H1 (cell line): ENCODE measurements around the gene CYB5B. TPM values are rescaled to one million over a fixed set of nuclear protein-coding genes. Genes with fewer than 3 reads are reported as not detected.

Source experiments
- CBX8 ChIP-seq: fragments of 300-800, 300-1000 bp; sonication (generic); IDR thresholded peaks from 2 replicates; pipeline ENCODE4 v1.7.1; 2016; ENCODE audit warnings: low read depth, low read length, borderline replicate concordance
- POLR2AphosphoS5 ChIP-seq: IDR thresholded peaks from 2 replicates; pipeline ENCODE4 v1.6.1; 2011; ENCODE audit warnings: low read depth, low read length
- POU5F1 ChIP-seq: IDR thresholded peaks from 2 replicates; pipeline ENCODE4 v1.6.1; 2011; ENCODE audit warnings: low read depth, mild to moderate bottlenecking, low read length, moderate library complexity
- RAD21 ChIP-seq, 2 experiments: IDR thresholded peaks in 1 of 2; conservative IDR thresholded peaks in 1 of 2; 2 replicates each; pipeline ENCODE4 v1.6.1; 2011; ENCODE audit warnings: low read depth in 2 of 2, low read length in 2 of 2, improper control_type of control experiment in 1 of 2, inconsistent platforms in 1 of 2, mild to moderate bottlenecking in 1 of 2, moderate library complexity in 1 of 2
- SP2 ChIP-seq: IDR thresholded peaks from 2 replicates; pipeline ENCODE4 v1.6.1; 2012; ENCODE audit warnings: mild to moderate bottlenecking, low read length, inconsistent platforms
- TAF1 ChIP-seq: IDR thresholded peaks from 2 replicates; pipeline ENCODE4 v1.6.1; 2011; ENCODE audit warnings: mild to moderate bottlenecking, low read depth, low read length
- TBP ChIP-seq: IDR thresholded peaks from 2 replicates; pipeline ENCODE4 v1.6.1; 2011; ENCODE audit warnings: low read depth, low read length, improper control_type of control experiment
- polyA plus RNA-seq, 7 experiments: library from polyadenylated mRNA; depleted of rRNA in 3 of 7; stranded (reverse) in 5 of 7; unstranded in 2 of 7; fragments of >200 nt in 5 of 7; fragments of 200-250 nt in 2 of 7; gene quantifications; 1 replicate in 5 of 7; 2 replicates in 1 of 7; 4 replicates in 1 of 7; pipeline versions ENCODE4 v1.2.1 to v1.2.3, GENCODE V29; 2011 to 2013; ENCODE audit warnings: missing spikeins in 2 of 7, mixed read lengths in 2 of 7
- total RNA-seq: library from RNA; stranded (reverse); fragmentation: NEBNext Ultra II Directional; extraction: Animal tissue kit (Norgen Biotek cat#: 25700); gene quantifications from 2 replicates; pipeline ENCODE4 v1.2.1, GENCODE V29; 2021

Gene CYB5B
- total and polyA plus RNA-seq, 2 of the 8 experiments (the other 6 are each of a cell fraction or from before 2014, with no cell fraction given) = 108 to 127 TPM

DNA sequence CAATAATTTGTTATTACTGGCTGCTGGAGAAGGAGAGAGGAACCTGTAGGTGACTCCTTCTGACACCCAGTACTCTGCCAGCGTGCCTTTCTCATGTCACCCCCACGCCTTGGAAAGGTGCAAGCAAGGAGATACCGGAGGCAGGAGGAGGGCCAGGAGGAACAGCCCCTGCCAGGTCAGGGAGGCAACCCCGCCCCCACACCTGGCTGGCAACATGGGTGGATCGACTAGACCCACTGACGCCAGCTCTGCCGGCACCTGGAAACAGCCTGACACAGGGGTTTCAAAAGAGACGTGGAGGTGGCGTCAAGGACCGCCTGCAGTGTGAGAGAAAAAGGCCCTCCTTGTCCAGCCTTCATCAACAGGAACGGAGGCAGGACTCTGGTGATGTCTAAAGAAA lies 62.3 kb downstream of the CYB5B start (continued):
- TF ChIP-seq POU5F1 = no peak
- no peak for TF ChIP-seq SP2
- TF ChIP-seq CBX8 = no peak
- no peak for TF ChIP-seq TAF1
- no peak for TF ChIP-seq RAD21 (IDR thresholded peaks at IDR 0.05 in 1 of 2, conservative IDR thresholded peaks at IDR 0.05 in 1 of 2; ENCODE audit: low read depth in 2 of 2, low read length in 2 of 2)
- TF ChIP-seq TBP = no peak
- TF ChIP-seq POLR2AphosphoS5 = no peak
- TF ChIP-seq, all 59 proteins: peak for 0
